Thyroid gland (tissue), 4 donors: ENCODE measurements around the gene MACF1. TPM values are rescaled to one million over a fixed set of nuclear protein-coding genes. Genes with fewer than 3 reads are reported as not detected.
A peak's percentile ranks its signal among the peaks of the same experiment; 100 is the strongest.

Source experiments
- DNase-seq, 2 donors: peaks; one replicate each; pipeline ENCODE4 v3.0.0-alpha.2; 2019
- H3K27ac ChIP-seq, 3 donors: fragments of 200-600 bp; sonication (generic); 1 replicate in 2 of 3; 2 replicates in 1 of 3; pipeline ENCODE4 v1.5.1; 2016 to 2019; ENCODE audit warnings: mild to moderate bottlenecking in 1 of 3, moderate library complexity in 1 of 3
- H3K27me3 ChIP-seq: fragments of 200-600 bp; sonication (generic); one replicate; pipeline ENCODE4 v1.5.1; 2019
- H3K36me3 ChIP-seq, 2 donors: fragments of 200-600 bp; sonication (generic); one replicate each; pipeline ENCODE4 v1.5.1; 2016 to 2019
- H3K4me1 ChIP-seq, 2 donors: fragments of 200-600 bp; sonication (generic); one replicate each; pipeline ENCODE4 v1.5.1; 2017 to 2019
- H3K4me3 ChIP-seq, 3 donors: fragments of 200-600 bp; sonication (generic); replicated peaks in 1 of 3; 1 replicate in 2 of 3; 2 replicates in 1 of 3; pipeline ENCODE4 v1.5.1; 2016; ENCODE audit warnings: mild to moderate bottlenecking in 1 of 3
- H3K9me3 ChIP-seq: fragments of 200-600 bp; sonication (generic); one replicate; pipeline ENCODE4 v1.5.1; 2017
- POLR2A ChIP-seq, 2 donors: fragments of 450-650 bp; IDR thresholded peaks; one replicate each; pipeline ENCODE4 v1.6.1; 2017; ENCODE audit warnings: antibody characterized with exemption in 2 of 2, mild to moderate bottlenecking in 2 of 2, moderate library complexity in 1 of 2
- WGBS, 2 donors: methylation state at CpG; one replicate each; pipeline ENCODE4 v1.1.5; 2017; 5-methylcytosine and 5-hydroxymethylcytosine counted together
- intact Hi-C: fragments of 100-400 bp; cut with DNase I; formaldehyde crosslinking; loops from one replicate; pipeline ENCODE4 v1.15.1; 2023
- total RNA-seq, 4 donors: library from RNA; depleted of rRNA; stranded (reverse); fragments of >200 nt; gene quantifications; one replicate each; pipeline ENCODE4 v1.2.3, GENCODE V29; 2016
- TF ChIP-seq, protein P1 (sequence below), 6 experiments: fragments of 200-600 bp in 3 of 6; fragments of 450-650 bp in 3 of 6; sonication (generic) in 3 of 6; IDR thresholded peaks; one replicate each; pipeline ENCODE4 v1.5.1; 2016 to 2019; ENCODE audit warnings: antibody characterized with exemption in 6 of 6, mild to moderate bottlenecking in 2 of 6, inconsistent platforms in 1 of 6, moderate library complexity in 1 of 6

The MACF1 gene
- total RNA-seq, 4 donors from 2014 or later = 308 to 834 (median 427) TPM

DNA sequence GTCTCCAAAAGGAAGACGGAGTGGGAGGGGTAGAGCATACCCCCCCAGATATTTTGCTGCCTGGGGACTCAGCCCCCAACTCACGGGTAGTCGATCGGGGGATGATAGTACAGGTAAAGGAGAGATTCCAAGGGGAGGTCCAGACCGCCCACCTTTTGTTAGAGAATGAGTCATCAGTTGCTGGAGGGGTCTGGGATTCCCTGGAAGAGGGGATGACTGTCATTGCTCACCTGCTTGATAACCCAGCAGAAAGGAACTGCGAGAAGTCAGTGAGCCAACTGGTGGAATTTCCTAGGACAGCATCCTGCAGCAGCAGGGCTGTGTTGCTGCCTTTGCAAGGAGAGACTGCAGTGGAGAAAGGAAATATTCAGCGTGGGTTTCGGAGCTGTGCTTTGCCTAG lies 64.4 kb downstream of the MACF1 start:
- Histone ChIP-seq H3K27ac (peak overlapping the region; percentile 14 to 89 (median 78)), H3K4me3 (no peak overlapping the region), H3K4me1 (peaks cover 14 to 33% of the 10 kb centered on the region in 2 donors), H3K27me3 (no peaks in the 10 kb centered on the region), H3K36me3 (no peaks in the 10 kb centered on the region), H3K9me3 (no peaks in the 10 kb centered on the region)
- no peak for TF ChIP-seq POLR2A (IDR thresholded peaks at IDR 0.05)
- TF ChIP-seq, protein P1, sequence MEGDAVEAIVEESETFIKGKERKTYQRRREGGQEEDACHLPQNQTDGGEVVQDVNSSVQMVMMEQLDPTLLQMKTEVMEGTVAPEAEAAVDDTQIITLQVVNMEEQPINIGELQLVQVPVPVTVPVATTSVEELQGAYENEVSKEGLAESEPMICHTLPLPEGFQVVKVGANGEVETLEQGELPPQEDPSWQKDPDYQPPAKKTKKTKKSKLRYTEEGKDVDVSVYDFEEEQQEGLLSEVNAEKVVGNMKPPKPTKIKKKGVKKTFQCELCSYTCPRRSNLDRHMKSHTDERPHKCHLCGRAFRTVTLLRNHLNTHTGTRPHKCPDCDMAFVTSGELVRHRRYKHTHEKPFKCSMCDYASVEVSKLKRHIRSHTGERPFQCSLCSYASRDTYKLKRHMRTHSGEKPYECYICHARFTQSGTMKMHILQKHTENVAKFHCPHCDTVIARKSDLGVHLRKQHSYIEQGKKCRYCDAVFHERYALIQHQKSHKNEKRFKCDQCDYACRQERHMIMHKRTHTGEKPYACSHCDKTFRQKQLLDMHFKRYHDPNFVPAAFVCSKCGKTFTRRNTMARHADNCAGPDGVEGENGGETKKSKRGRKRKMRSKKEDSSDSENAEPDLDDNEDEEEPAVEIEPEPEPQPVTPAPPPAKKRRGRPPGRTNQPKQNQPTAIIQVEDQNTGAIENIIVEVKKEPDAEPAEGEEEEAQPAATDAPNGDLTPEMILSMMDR (IDR thresholded peaks at IDR 0.05) = no peak
- WGBS, 2 donors = 59 to 66% methylated on average over 8 of the region's 8 CpGs
- DNase-seq = peak in 1 of 2 donors; percentile 6
- intact Hi-C loops = no loop called here

DNA sequence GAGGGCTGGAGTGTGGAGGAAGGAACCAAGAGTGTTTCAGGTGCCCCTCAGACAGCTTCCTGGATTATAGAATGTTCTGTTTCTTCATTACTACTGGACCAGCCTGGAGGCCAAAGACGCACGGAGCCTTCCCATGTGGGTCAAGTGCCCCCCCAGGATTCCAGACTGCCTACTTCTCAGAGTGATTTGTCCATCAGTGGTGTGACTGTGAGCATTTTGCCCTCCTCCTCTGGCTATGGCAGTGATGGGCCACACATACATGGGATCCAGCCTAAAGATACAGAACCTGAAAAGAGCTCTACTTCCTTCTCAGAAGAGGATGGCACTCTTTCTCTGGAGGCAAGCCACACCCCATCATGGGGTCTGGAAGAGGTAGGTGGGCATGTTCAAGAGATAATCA lies 64.9 kb downstream of the MACF1 start:
- TF ChIP-seq, protein P1 (IDR thresholded peaks at IDR 0.05) = no peak
- TF ChIP-seq POLR2A (IDR thresholded peaks at IDR 0.05) = no peak
- no peaks in the 10 kb centered on the region for H3K27me3 ChIP-seq
- 65 to 75% methylated on average over 2 of the region's 2 CpGs for whole genome bisulfite sequencing, 2 donors
- H3K9me3 ChIP-seq = no peaks in the 10 kb centered on the region
- H3K36me3 ChIP-seq = no peaks in the 10 kb centered on the region
- no peak for DNase-seq
- H3K4me1 ChIP-seq = peaks cover 14 to 33% of the 10 kb centered on the region in 2 donors
- peak overlapping the region in 1 of 3 donors; percentile 78 for H3K27ac ChIP-seq
- intact Hi-C loops = no loop called here
- H3K4me3 ChIP-seq = no peak overlapping the region

DNA sequence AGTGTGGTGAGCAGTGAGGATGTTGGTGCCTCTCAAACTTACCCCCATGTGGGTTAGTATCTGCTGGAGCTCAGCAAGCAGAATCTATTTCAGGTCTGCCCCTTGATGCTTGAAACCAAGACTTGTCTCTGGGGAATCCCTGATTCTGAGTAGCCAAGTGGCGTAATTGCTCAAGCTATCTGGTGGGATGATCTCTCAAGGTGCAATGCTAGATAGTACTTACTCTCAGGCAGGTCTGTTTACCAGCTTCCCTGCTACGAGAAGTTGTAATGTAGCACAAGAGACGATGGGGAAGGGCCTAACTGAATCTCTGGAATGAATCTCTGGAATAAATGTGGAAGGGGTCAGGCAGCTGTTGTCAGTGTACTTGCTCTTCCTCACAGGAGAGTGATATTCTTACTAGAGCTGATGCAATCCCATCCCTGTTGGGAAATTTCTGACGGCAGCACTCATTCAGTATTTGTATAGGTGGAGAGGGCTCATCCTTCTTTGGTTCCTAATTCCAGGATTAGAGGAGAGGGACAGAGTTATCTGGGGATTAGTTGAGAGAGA lies 65.4 kb downstream of the MACF1 start:
- H3K4me3 ChIP-seq = no peak overlapping the region
- DNase-seq = no peak
- no peaks in the 10 kb centered on the region for H3K9me3 ChIP-seq
- no peak for TF ChIP-seq POLR2A (IDR thresholded peaks at IDR 0.05)
- TF ChIP-seq, protein P1 (IDR thresholded peaks at IDR 0.05) = no peak
- intact Hi-C loops = loop anchor here (10.0 kb wide), 1 partner anchor 175 kb away; no protein-coding TSS in a partner anchor
- WGBS, 2 donors = 64 to 80% methylated on average over 4 of the region's 4 CpGs
- no peaks in the 10 kb centered on the region for H3K36me3 ChIP-seq
- H3K27ac ChIP-seq = no peak overlapping the region
- H3K4me1 ChIP-seq = peaks cover 14 to 33% of the 10 kb centered on the region in 2 donors
- no peaks in the 10 kb centered on the region for H3K27me3 ChIP-seq

DNA sequence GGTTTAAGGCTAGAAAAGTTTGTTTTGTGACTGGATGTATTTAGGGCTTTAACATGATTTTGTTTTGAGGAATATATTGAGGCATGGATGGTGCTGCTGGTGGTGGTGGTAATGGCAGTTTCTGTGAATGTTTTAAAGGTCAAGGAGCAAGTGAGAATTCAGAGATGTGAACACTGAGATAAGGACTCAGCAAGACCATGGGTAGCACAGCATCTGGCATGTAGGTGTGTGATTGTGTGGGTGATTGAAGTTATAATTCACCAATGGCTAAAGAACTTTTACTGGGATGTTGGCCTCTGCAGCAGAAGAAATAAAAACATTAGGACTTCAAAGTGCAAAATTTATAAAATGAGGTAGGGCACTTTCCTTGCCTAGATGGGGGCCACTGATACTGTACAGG lies 65.9 kb downstream of the MACF1 start:
- DNase-seq = no peak
- intact Hi-C loops = loop anchor here (10.0 kb wide), 1 partner anchor 176 kb away; no protein-coding TSS in a partner anchor
- no peaks in the 10 kb centered on the region for H3K36me3 ChIP-seq
- no peak overlapping the region for H3K4me3 ChIP-seq
- H3K4me1 ChIP-seq = peaks cover 14 to 33% of the 10 kb centered on the region in 2 donors
- TF ChIP-seq, protein P1 (IDR thresholded peaks at IDR 0.05) = no peak
- no peak for TF ChIP-seq POLR2A (IDR thresholded peaks at IDR 0.05)
- no peak overlapping the region for H3K27ac ChIP-seq
- no peaks in the 10 kb centered on the region for H3K27me3 ChIP-seq
- no peaks in the 10 kb centered on the region for H3K9me3 ChIP-seq

DNA sequence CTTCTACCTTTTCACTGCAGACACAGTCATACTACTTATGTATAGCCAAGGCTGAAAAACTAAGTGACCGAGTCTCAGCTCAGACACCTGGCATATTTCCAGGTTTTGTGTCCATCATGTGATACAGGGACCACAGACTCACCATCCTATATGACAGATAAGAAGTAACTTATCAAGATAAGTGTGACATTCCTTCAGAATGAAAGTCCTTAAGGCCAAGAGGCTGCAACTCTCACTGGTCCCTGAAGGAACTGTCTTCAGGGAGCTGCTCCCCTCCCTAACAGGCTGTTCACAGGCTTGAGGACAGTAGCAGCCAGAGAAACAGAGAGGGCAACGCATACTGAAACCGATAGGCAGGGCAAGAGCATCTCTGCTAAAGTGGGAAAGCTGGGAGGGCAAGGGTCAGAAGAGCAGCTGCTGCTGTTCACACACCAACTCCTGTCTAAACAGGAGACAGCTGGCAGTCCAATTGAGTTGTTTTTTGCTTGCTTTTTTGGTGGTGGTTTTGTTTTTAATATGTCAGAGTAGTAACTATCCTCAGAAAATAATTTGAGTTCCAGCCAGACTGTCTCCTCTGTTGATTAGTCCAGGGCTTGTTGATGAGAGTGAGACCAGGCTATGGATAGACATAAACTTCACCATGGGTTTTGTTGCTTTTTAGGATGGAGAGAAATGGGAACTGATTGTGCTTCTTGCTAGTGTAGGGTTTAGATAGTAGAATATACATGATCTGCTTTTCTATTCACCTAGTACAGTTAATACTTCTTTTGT lies 67.7 kb downstream of the MACF1 start:
- H3K4me1 ChIP-seq = peaks cover 14 to 33% of the 10 kb centered on the region in 2 donors
- H3K36me3 ChIP-seq = no peaks in the 10 kb centered on the region
- DNase-seq = peak in 1 of 2 donors; percentile 29
- H3K4me3 ChIP-seq = no peak overlapping the region
- TF ChIP-seq, protein P1 (IDR thresholded peaks at IDR 0.05) = no peak
- TF ChIP-seq POLR2A (IDR thresholded peaks at IDR 0.05) = no peak
- intact Hi-C loops = loop anchor here (10.0 kb wide), 1 partner anchor 177 kb away; no protein-coding TSS in a partner anchor
- H3K27ac ChIP-seq = peak overlapping the region in 2 of 3 donors; percentile 38 to 42
- H3K27me3 ChIP-seq = no peaks in the 10 kb centered on the region
- no peaks in the 10 kb centered on the region for H3K9me3 ChIP-seq
- WGBS, 2 donors = 29 to 32% methylated on average over 3 of the region's 3 CpGs
